HepG2 (cell line): ENCODE results near the gene CELF2. TPM values are rescaled to one million over a fixed set of nuclear protein-coding genes. Genes with fewer than 3 reads are reported as not detected.

ENCODE experiments used
- ATAC-seq: fragments of 200-7000 bp; cut with Tn5 transposase; 3 replicates; pipeline ENCODE4 v1.9.1; 2020; ENCODE audit warnings: mild to moderate bottlenecking, moderate library complexity
- BruUV-seq: library from RNA; stranded (reverse); fragments of 400-500 nt; replicated peaks from 2 replicates; lab custom pipeline; 2021; lab: Mats Ljungman, UMichigan
- CTCF ChIA-PET: fragments of 300-600 bp; formaldehyde crosslinking; extraction: SDS; loops from one replicate; lab custom pipeline; 2021; ENCODE audit warnings: low total read pairs, inconsistent platforms, low intra/inter-chr PET ratio; lab: Yijun Ruan, JAX
- POLR2A ChIA-PET: fragments of 350-600 bp; sonication (Branson Sonifier 250); formaldehyde crosslinking; loops from one replicate; lab custom pipeline; 2020; ENCODE audit warnings: antibody characterized with exemption, inconsistent platforms; lab: Yijun Ruan, JAX
- DNase-seq: peaks from one replicate; pipeline ENCODE4 v3.0.0-alpha.2; 2015; ENCODE audit warnings: low spot score
- FAIRE-seq: peaks from 3 replicates; lab custom pipeline; 2011; peaks lifted over from hg19 to GRCh38; lab: Jason Lieb, UNC
- H2AFZ ChIP-seq: one replicate; pipeline ENCODE4 v1.6.1; 2011; ENCODE audit warnings: low read length, inconsistent platforms
- H3K27ac ChIP-seq: fragments of 300-600 bp; 3 replicates; pipeline ENCODE4 v1.8.0; 2011; ENCODE audit warnings: mixed run types, mild to moderate bottlenecking, mixed read lengths, low read length, inconsistent platforms; ENCODE audit not compliant: insufficient read depth; ENCODE audit errors: extremely low read length
- H3K27me3 ChIP-seq, 2 experiments: fragments of 200-600 bp in 1 of 2; 2 replicates in 1 of 2; 3 replicates in 1 of 2; pipeline versions ENCODE4 v1.6.0 to v1.8.0; 2011; ENCODE audit warnings: low read length in 2 of 2, mild to moderate bottlenecking in 2 of 2, moderate library complexity in 2 of 2, inconsistent platforms in 1 of 2; ENCODE audit not compliant: insufficient read depth in 2 of 2, control insufficient read depth in 1 of 2
- H3K36me3 ChIP-seq, 2 experiments: fragments of 200-600 bp in 1 of 2; replicated peaks in 1 of 2; 2 replicates in 1 of 2; 3 replicates in 1 of 2; pipeline versions ENCODE4 v1.5.1 to v1.8.0; 2011; ENCODE audit warnings: low read length in 2 of 2, inconsistent platforms in 1 of 2; ENCODE audit not compliant: insufficient read depth in 2 of 2, control insufficient read depth in 1 of 2
- H3K4me1 ChIP-seq: 2 replicates; pipeline ENCODE4 v1.5.1; 2012; ENCODE audit warnings: low read length, inconsistent platforms; ENCODE audit not compliant: insufficient read depth
- H3K4me2 ChIP-seq: 2 replicates; pipeline ENCODE4 v1.6.0; 2011; ENCODE audit warnings: low read depth, low read length, inconsistent platforms
- H3K4me3 ChIP-seq, 3 experiments: fragments of 200-600 bp in 1 of 3; sonication (generic), shearing (Covaris generic) in 1 of 3; replicated peaks in 1 of 3; 2 replicates each; pipeline ENCODE4 v1.5.1; 2011 to 2016; ENCODE audit warnings: low read length in 3 of 3, inconsistent platforms in 2 of 3, low read depth in 2 of 3, mild to moderate bottlenecking in 2 of 3, control low read depth in 1 of 3, mixed read lengths in 1 of 3; ENCODE audit not compliant: insufficient read depth in 1 of 3
- H3K79me2 ChIP-seq: one replicate; pipeline ENCODE4 v1.6.1; 2011; ENCODE audit warnings: low read length, inconsistent platforms; ENCODE audit not compliant: insufficient read depth
- H3K9ac ChIP-seq: 2 replicates; pipeline ENCODE4 v1.6.0; 2011; ENCODE audit warnings: mild to moderate bottlenecking, low read depth, low read length, inconsistent platforms; ENCODE audit not compliant: insufficient read depth
- H3K9me3 ChIP-seq: 2 replicates; pipeline ENCODE4 v1.5.1; 2012; ENCODE audit warnings: mild to moderate bottlenecking, low read length
- H4K20me1 ChIP-seq: 2 replicates; pipeline ENCODE4 v1.6.0; 2011; ENCODE audit warnings: inconsistent platforms, mild to moderate bottlenecking, low read length, moderate library complexity; ENCODE audit not compliant: insufficient read depth
- CCDC6 ChIP-seq: sonication (generic); formaldehyde crosslinking; IDR thresholded peaks from 2 replicates; pipeline ENCODE4 v1.8.1; 2022; ENCODE audit warnings: mild to moderate bottlenecking, missing genetic modification reagents, moderate library complexity
- E2F1 ChIP-seq: sonication (generic); formaldehyde crosslinking; IDR thresholded peaks from 2 replicates; pipeline ENCODE4 v1.5.0; 2020; ENCODE audit warnings: missing genetic modification reagents
- FOXJ3 ChIP-seq: sonication (generic); formaldehyde crosslinking; IDR thresholded peaks from 2 replicates; pipeline ENCODE4 v1.4.0; 2020; ENCODE audit warnings: missing genetic modification reagents, mild to moderate bottlenecking, borderline replicate concordance
- KMT2A ChIP-seq: sonication (generic); formaldehyde crosslinking; IDR thresholded peaks from 2 replicates; pipeline ENCODE4 v1.4.0; 2020; ENCODE audit warnings: missing genetic modification reagents
- MLX ChIP-seq: IDR thresholded peaks from 2 replicates; pipeline ENCODE4 v1.6.1; 2016
- POLR2AphosphoS5 ChIP-seq: IDR thresholded peaks from 2 replicates; pipeline ENCODE4 v1.6.1; 2012; ENCODE audit warnings: low read depth, low read length
- RAD51 ChIP-seq: fragments of 450-650 bp; IDR thresholded peaks from 2 replicates; pipeline ENCODE4 v1.6.1; 2016; ENCODE audit warnings: borderline replicate concordance
- REXO4 ChIP-seq: sonication (generic); formaldehyde crosslinking; IDR thresholded peaks from 2 replicates; pipeline ENCODE4 v1.8.0; 2022; ENCODE audit warnings: missing genetic modification reagents, mild to moderate bottlenecking, borderline replicate concordance
- SATB2 ChIP-seq: sonication (generic); formaldehyde crosslinking; IDR thresholded peaks from 2 replicates; pipeline ENCODE4 v1.5.0; 2020; ENCODE audit warnings: missing genetic modification reagents
- TERF1 ChIP-seq: sonication (generic); formaldehyde crosslinking; IDR thresholded peaks from 2 replicates; pipeline ENCODE4 v1.8.0; 2022; ENCODE audit warnings: mild to moderate bottlenecking, missing genetic modification reagents, moderate library complexity
- ZBTB42 ChIP-seq: sonication (generic); formaldehyde crosslinking; IDR thresholded peaks from 2 replicates; pipeline ENCODE4 v1.5.0; 2020; ENCODE audit warnings: mild to moderate bottlenecking, missing genetic modification reagents
- ZNF207 ChIP-seq: fragments of 450-650 bp; IDR thresholded peaks from 2 replicates; pipeline ENCODE4 v1.6.1; 2016; ENCODE audit warnings: antibody characterized with exemption, borderline replicate concordance
- ZNF292 ChIP-seq: sonication (generic); formaldehyde crosslinking; IDR thresholded peaks from 2 replicates; pipeline ENCODE4 v1.8.1; 2022; ENCODE audit warnings: mild to moderate bottlenecking, low read depth, missing genetic modification reagents, borderline replicate concordance
- ZNF431 ChIP-seq: sonication (generic); formaldehyde crosslinking; IDR thresholded peaks from 2 replicates; pipeline ENCODE4 v1.9.0; 2022; ENCODE audit warnings: missing genetic modification reagents, low read depth, mild to moderate bottlenecking, borderline replicate concordance
- ZNF512B ChIP-seq: sonication (generic); formaldehyde crosslinking; IDR thresholded peaks from 2 replicates; pipeline ENCODE4 v1.5.1; 2020; ENCODE audit warnings: missing genetic modification reagents, mild to moderate bottlenecking, borderline replicate concordance
- ZNF75D ChIP-seq: sonication (generic); formaldehyde crosslinking; IDR thresholded peaks from 2 replicates; pipeline ENCODE4 v1.8.1; 2023; ENCODE audit warnings: missing genetic modification reagents, mild to moderate bottlenecking, borderline replicate concordance
- ZNF790 ChIP-seq: sonication (generic); formaldehyde crosslinking; IDR thresholded peaks from 2 replicates; pipeline ENCODE4 v1.8.0; 2022; ENCODE audit warnings: missing genetic modification reagents, mild to moderate bottlenecking, borderline replicate concordance
- ZNF792 ChIP-seq: IDR thresholded peaks from 2 replicates; pipeline ENCODE4 v1.6.1; 2016
- WGBS: methylation state at CpG from one replicate; pipeline ENCODE4 v1.1.6; 2017; ENCODE audit warnings: low lambda C conversion rate; 5-methylcytosine and 5-hydroxymethylcytosine counted together
- in situ Hi-C: cut with HindIII; loops from 2 replicates; pipeline ENCODE4 v1.10.0; 2017; ENCODE audit warnings: low pct_unique_long_range_greater_than_20kb; ENCODE audit not compliant: extremely low pct_ligation_motif_present
- intact Hi-C: fragments of 100-400 bp; cut with micrococcal nuclease; formaldehyde crosslinking; loops from one replicate; pipeline ENCODE4 v1.10.0; 2022; ENCODE audit not compliant: unreplicated experiment
- polyA plus RNA-seq, 8 experiments: library from polyadenylated mRNA; depleted of rRNA in 3 of 8; stranded (reverse) in 7 of 8; unstranded in 1 of 8; fragments of >200 nt; fragmentation: Illumina TruSeq in 4 of 8; extraction: Trizol in 4 of 8; gene quantifications; 2 replicates each; pipeline versions ENCODE4 v1.2.1 to v1.2.3, GENCODE V29; 2011 to 2016; ENCODE audit warnings: low read depth in 4 of 8, missing spikeins in 1 of 8, mixed read lengths in 1 of 8; ENCODE audit not compliant: insufficient read depth in 1 of 8
- total RNA-seq, 5 experiments: library from RNA; depleted of rRNA; stranded (reverse); fragments of >200 nt; fragmentation: Illumina TruSeq; extraction: Trizol; gene quantifications; 2 replicates each; pipeline ENCODE4 v1.2.3, GENCODE V29; 2016; ENCODE audit warnings: low read depth in 1 of 5

The CELF2 gene
- total and polyA plus RNA-seq, 2 of the 13 experiments (the other 11 are each of a cell fraction or from before 2014, with no cell fraction given): not detected

GRCh38 chr10:11177381-11177780, 159.7 kb downstream of the CELF2 start:
- DNase-seq (no peak), ATAC-seq (no peak), FAIRE-seq (no peak)
- no peak overlapping the region for H3K27ac ChIP-seq
- no peak overlapping the region for H3K4me3 ChIP-seq
- no peaks in the 10 kb centered on the region for H3K79me2 ChIP-seq
- no TSS peak for BruUV-seq
- in situ Hi-C loops: no loop called here
- TF ChIP-seq CCDC6 (CRISPR knock-in tag): no peak
- TF ChIP-seq ZNF792: no peak
- TF ChIP-seq TERF1 (CRISPR knock-in tag): no peak
- TF ChIP-seq ZBTB42: no peak
- TF ChIP-seq ZNF512B (CRISPR knock-in tag): no peak
- no peak for TF ChIP-seq FOXJ3 (CRISPR knock-in tag)
- TF ChIP-seq RAD51: no peak
- no peak for TF ChIP-seq SATB2 (CRISPR knock-in tag)
- TF ChIP-seq E2F1: no peak
- TF ChIP-seq ZNF207: no peak
- no peak for TF ChIP-seq ZNF75D
- TF ChIP-seq ZNF292 (CRISPR knock-in tag): no peak
- no peak for TF ChIP-seq KMT2A (CRISPR knock-in tag)
- no peak for TF ChIP-seq ZNF431
- no peak for TF ChIP-seq POLR2AphosphoS5
- no peak for TF ChIP-seq ZNF790 (CRISPR knock-in tag)
- no peak for TF ChIP-seq MLX (CRISPR knock-in tag)
- TF ChIP-seq REXO4 (CRISPR knock-in tag): no peak
- H3K27me3 ChIP-seq: peaks cover 0 to 39% of the 10 kb centered on the region in 2 experiments; a peak in 3 of 5 replicates
- ChIA-PET POLR2A (no interaction called here), CTCF (no interaction called here)
- H3K9me3 ChIP-seq: no peaks in the 10 kb centered on the region
- no peaks in the 10 kb centered on the region for H4K20me1 ChIP-seq
- intact Hi-C loops: no loop called here
- no peak overlapping the region for H3K4me2 ChIP-seq
- no peaks in the 10 kb centered on the region for H3K4me1 ChIP-seq
- H2AFZ ChIP-seq: no peak overlapping the region
- H3K9ac ChIP-seq: no peak overlapping the region
- 7% methylated on average over 1 of the region's 1 CpG for WGBS
- H3K36me3 ChIP-seq: no peaks in the 10 kb centered on the region
